ENCODE measurements around the gene RNF4.
"Not testable (repeated sequence)": the region's sequence is repeated elsewhere in the genome, so short reads cannot be mapped to it uniquely, and the experiment has no call there.

The RNF4 gene

DNA sequence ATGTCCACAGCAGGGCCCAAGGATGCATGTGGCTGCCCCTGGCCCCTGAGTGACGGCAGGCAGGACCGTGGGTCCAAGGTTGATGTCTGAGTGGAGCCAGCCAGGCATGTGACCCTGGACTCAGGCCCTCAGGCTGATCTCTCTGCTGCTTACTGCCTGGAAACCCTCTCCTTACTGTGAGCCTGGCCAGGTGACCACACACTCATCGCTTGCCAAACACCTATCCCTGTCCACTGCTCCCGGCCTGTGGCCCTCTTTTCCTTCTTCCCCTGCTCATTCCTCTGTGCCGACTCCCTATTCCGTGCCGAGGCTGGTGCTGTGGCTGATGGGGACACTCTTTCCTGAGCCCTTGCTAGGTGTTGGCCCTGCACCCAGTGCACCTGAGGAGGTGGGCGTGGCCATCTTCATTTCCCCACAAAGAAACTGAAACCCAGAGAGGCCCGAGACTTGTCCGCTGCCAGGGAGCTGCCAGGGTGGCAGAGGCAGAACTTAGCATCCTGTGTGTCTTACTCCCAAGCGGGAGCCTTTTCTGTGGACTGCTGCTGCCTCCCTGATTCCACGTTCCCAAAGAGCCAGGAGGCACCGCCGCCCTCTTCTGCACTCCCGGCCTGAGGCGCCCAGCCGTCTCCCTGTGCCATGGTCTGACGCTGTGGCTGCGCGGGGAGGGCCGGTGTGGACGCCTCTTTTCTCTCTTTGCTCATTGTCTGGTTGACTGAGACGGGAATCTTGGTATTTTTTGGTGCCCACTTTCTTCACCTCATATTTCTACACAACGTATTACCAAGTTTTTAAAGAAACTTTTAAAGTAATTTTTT, 11.2 kb upstream of the RNF4 start:
- DNase-seq (ENCODE audit: low read depth, low spot score) = no peak

DNA sequence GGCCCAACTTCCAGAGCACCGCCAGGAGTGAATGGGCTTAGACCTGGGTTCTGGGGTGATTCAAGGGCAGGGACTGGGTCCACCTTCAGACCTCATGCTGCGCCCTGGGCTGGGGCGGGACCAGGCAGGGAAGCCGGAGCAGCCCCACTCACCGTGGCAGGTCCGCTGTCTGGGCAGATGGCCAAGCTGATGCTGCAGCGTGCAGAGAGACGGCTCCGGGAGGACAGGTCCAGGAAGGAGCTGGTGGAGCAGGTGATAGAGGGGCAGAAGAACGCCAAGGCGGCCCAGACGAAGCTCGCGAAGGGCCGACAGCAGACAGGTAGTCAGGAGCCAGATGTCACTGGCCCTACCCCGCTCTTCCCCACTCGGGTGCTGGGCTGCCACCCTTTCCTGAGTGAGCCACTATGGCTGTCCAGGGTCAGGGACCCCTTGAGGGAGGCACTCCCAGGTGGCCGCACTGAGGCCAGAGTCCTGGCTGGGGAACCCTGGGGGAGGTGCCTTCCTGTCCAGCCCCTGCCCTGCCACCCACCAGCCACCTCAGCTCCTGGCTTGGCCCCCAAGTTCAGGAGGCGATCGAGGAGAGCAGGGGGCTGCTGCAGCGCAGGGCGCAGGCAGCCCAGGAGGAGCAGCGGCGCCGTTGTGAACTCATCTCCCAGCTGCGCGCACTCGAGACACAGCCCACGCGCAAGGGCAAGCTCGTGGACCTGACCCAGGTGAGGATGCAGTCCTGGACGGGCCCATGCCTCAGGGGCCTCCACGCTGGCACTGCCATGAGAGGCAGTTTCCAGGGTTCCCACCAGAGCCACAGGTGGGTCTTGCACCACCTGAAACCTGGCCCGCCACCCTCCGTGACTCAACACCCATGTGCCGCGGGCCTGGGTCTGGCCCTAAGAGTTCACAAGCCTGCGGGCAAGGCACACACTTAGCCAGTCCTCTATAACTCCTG, 10.1 kb upstream of the RNF4 start:
- DNase-seq (ENCODE audit: low read depth, low spot score) = no peak

DNA sequence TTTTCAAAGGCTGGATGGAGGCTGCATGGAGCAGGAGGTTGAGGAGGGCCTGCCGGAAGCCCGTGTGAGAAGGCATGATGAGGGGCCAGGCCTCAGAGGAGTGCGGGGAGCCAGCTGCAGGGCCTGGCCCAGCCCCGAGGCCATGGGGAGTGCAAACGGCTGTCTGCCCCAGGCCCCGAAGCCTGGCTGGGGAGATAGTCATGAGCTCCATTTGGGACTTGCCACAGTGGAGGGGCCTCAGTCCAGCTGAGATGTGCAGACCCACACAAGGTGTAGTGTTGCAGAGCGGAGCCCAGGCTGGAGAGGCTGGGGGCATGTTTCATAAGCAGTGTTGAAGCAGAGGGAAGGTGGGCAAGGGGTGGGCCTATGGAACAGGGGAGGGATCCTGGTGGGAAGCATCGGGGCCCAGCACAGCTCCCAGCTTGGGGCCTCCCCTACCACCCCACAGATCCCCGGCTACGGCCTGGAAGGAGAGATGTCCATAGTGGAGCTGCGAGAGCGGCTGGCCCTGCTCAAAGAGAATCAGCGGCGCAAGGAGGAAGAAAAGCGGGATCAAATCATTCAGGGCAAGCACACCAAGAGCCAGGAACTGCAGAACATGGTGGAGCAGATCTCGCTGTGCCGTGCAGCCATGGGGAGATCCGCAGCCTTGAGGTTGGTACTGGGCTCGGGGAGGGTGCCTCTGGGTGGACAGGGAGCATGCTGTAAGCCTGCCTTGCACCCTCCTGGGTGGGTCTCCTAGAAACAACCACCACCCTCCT, 9.1 kb upstream of the RNF4 start:
- no peak for DNase-seq (ENCODE audit: low read depth, low spot score)

DNA sequence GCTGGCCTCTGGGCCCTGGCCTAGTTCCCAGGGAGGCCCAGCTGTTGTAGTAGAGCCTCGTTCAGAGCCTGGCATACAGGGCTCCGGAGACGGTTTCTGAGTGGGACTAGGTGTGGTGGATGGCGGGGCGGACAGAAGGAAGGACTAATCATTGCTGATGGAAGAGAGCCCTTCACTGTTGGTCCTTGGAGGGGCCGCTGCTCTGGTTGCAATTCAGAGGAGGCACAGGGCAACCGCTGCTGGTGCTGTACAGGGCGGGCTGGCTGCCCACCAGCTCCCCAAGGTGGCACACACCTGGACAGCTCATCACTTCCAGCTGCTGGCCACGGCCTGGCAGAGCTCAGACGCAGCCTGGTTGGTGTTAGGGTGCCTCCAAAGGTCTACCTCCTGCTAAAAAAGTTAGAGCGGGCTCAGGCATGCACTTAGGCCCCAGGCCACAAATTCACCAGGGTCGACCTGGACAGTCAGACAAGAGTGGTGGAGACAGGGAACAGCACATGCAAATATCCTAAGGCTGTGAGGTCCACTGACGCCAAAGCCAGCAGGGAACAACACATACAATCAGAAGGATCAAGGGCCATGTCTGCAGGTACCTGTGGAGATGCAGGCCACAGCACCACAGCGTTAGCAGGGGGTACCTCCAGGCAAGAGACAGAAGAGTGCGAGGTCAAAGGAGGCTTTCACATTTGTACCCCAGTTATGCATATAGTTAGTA, 7.5 kb upstream of the RNF4 start:
- no peak for DNase-seq (ENCODE audit: low read depth, low spot score)

DNA sequence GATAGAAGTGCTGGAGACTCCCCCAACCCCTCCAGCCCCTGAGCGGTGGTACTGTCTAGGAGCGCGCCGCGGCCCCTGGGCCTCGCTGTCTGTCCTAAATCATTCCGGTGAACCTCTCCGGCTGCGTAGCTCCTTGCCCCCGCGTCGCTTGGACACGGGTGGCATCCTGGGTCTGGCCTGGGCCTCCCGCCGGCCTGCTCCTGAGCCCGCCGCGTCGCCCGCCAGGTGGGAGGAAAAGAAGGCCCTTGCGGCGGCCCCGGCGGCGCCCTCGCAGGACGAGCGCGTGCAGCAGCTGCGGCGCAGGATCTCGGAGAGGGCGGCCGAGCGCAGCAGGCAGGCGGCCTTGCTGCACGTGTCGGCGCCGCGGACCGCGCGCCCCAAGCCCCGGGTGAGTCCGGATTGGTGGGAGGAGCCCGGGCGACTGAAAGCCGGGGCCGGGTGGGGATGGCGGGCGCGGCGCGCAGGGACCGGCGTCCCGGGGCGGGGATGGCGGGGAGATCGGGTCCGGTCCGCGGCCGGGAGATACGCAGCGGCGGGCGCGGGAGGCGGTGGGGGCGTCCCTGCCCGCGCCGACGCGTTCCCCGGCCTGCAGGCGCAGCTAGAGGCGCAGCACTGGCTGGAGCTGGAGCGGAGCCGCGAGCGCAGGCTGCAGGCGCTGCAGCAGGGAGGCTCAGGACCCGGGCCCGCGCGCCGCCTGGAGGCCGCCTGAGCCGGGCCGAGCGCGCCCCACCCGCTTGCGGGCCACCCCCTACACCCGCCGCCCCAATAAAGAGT, 6.5 kb upstream of the RNF4 start:
- DNase-seq (ENCODE audit: low read depth, low spot score) = no peak

DNA sequence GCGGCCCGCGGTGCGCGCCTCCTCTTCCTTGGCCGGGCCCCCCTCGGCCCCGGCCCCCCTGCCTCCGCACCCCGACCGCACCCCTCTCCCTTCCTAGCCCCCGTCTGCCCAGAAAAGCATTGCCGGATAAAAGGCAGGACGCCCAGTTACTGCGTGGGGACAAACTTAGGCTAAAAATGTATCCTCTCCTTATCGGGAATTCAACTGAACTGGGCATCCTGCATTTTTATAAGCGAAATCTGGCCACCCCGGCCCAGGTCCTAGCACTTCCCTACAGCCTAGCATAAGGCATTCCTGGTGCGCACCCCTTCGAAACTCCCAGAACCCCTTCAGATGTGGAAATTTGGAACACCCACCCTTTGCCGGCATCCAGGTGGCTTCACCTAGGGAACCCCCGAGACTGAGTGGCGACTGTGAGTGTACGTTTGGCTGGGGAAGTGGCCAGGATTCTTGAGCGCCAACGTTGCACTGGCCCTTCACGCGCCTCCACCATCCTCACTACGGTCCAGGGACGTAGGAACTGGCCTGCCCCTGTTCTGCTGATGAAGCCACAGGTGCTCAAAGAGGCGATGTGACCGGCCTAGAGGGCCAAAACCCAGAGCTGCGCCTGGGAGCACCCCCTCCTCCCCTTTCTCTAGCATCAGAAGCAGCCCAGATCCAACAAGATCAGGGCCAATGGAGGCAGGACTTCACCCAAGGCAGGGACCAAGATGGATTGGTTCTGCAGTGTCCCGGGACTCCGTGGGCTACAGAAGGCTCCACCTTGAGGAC, 5.7 kb upstream of the RNF4 start:
- no peak for DNase-seq (ENCODE audit: low read depth, low spot score)

DNA sequence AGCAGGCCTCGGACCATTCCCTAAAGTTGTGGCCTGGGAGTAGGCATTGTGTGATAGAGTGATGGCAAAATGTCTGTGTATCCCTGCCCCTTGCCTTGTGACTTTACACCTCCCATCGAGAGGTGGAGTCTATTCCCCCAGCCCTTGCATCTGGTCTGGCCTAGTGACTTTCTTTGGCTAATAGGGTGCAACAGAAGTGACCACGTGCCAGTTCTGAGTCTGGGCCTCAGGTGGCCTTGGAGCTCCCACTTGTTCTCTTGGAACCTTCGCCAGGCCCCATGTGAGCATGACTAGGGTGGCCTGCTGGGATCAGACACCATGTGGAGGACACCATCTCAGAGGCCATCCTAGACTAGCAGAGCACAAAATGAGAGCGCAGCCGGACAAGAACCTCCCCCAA, 3.9 kb upstream of the RNF4 start:
- no peak for DNase-seq (ENCODE audit: low read depth, low spot score)

DNA sequence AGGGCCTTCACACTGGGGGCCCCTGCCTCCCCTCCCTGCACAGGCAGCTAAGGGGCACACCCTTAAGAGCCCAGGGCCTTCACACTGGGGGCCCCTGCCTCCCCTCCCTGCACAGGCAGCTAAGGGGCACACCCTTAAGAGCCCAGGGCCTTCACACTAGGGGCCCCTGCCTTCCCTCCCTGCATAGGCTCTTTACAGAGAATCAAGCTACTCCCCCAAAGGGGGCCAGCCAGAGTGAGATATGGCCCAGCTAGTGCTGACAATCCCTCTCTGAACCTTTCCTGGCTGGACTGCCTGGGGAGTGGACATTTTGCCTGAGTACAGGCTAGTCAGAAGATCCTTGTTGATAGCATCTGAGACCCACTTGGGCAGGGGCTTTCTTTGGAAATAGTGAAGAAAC, 3.4 kb upstream of the RNF4 start:
- not testable (repeated sequence) for DNase-seq (ENCODE audit: low read depth, low spot score)

DNA sequence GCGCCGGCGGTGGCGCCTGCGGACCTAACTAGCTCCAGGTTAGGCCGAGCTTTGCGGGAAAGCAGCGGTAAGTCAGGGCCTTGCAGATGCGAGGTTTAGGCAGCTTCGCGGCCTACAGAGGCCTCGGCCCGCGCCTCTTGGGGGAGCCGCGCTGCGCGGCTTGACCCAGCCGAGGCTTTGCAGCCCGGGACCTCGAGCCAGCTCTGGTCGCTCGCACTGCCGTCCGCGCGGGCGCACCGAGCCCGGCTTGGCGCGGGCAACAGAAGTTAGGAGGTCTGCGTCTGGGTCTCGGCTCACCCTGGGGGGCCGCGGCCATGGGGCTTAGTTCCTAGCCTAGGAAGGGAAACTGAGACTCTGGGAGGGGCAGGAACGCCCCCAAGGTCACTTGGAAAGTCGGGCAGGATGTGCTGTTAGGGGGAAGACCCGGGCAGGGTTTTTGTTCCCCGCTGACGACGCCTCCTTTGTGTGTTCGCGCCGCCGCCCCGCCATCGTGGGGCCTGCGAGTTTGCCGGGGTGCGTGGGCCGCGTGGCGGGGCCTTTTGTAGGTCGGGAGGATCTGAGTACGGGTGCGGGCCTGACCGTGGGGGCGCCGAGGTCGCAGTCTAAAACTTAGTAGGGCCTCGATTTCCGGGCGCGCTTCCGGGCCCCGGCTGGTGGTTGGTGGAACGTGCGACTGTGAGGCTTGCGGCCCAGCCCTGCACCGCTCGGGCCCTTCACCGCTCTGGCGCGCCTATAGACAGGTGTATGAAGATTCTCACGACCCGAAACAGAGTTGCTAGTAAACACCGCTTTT, 482 bp downstream of the RNF4 start:
- no peak for DNase-seq (ENCODE audit: low read depth, low spot score)

DNA sequence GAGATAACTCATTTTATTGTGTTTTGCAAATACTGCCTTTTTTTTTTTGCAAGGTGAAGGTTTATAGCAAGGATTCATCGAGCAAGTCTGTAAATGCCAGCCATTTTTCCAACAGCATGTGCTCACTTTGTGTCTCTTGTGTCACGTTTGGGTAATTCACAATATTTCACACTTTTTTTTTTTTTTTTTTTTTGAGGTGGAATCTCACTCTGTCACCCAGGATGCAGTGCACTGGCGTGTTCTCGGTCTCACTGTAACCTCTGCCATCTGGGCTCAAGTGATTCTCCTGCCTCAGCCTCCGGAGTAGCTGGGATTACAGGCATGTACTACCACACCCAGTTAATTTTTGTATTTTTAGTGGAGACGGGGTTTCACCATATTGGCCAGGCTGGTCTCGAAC, 1.9 kb downstream of the RNF4 start:
- no peak for DNase-seq (ENCODE audit: low read depth, low spot score)

DNA sequence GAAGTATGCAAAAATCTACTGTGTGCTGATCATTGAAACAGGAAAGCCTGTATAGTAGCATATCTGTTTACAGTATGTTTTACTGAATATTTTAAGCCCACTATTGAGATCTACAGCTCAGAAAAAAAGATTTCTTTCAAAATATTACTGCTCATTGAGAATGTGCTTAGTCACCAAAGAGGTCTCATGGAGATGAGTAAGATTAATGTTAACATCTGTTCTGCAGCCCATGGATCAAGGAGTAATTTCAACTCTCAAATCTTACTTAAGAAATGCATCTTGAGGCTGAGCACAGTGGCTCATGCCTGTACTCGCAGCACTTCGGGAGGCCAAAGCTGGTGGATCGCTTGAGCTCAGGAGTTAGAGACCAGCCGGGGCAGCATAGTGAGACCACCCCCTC, 3.3 kb downstream of the RNF4 start:
- no peak for DNase-seq (ENCODE audit: low read depth, low spot score)

DNA sequence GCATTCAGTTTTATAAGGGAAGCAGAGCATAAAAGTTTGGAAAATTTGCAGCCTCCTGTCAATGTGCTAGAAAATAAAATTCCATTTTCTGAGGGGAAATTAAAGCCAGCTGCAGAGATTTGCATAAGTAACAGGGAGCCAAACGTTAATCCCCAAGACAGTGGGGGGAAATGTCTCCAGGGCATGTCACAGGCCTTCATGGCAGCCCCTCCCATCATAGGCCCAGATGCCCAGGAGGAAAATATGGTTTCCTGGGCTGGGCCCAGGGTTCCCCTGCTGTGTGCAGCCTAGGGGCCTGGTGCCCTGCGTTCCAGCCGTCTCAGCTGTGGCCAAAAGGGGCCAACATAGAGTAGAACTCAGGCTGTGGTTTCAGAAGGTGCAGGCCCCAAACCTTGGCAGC, 9.3 kb downstream of the RNF4 start:
- no peak for DNase-seq (ENCODE audit: low read depth, low spot score)

DNA sequence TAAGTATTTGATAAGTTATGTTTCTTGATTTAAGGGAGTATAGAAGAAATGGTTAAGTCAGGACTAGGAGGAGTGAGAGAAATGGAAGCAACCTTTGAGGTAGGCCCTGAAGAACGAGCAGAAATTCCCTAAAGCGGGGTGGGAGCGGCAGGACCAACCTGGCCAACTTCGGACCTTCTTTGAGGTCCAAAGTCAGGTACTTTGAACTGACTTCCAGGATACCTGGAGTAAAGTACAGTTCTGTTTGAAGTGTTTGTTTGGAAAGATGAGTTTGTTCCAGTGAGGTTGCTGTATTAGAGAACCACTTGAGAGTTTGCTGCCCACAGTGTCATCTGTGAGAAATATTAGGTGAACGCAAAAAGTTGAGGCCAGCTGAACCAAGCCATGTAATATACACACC, 11.7 kb downstream of the RNF4 start:
- no peak for DNase-seq (ENCODE audit: low read depth, low spot score)

DNA sequence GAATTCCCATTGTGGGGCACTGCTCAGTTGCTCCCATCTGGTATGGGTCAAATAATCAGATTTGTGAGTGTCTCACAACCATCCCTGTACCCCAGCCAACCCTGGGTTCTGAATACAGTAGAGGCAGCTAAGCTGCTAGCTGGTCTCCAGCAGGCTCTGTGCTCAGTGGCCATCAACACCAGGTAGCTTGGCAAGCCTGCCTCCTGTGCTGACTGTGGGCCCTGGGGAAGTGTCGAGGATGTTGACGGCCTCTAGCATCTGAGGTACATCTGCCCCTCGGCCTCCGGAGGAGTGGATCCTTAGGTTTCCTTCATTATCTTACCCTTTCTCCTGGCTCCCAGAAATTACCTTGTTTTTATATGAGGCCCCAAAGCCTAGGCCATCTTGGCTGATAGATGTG, 13.3 kb downstream of the RNF4 start:
- DNase-seq (ENCODE audit: low read depth, low spot score) = no peak

DNA sequence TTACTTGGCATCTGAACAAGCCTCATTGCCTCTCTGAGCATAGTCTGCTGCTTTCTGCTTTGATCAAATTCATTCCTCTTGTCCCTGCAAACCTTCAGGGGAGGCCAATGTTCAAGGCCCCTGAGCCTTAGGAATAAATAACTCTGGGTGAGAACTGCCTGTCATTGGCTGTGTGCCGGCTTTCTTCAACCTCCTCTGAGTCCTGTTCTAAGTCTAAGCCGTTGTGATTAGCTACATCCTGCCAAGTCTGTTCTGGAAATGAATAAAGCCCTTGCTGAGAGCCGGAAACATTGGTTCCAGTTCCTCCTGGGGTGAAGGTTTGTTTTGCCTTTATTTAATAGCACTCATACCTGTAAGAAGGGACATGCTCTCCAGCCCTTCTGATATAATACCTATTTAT, 13.8 kb downstream of the RNF4 start:
- no peak for DNase-seq (ENCODE audit: low read depth, low spot score)

DNA sequence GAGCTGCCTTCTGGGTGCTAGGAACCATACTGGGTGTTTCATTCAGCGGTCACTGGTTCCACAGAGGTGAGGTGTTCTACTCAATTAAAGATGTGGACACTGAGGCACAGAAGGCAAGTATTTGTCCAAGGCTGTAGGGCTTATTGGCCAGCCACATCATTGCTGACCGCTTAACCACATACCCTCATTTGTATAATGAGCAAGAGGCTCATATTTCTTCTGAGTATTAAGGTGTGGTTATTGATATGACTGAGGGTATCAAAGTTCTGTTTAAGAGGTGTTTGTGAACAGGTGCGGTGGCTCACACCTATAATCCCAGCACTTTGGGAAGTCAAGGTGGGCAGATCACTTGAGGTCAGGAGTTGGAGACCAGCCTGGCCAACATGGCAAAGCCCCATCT, 14.3 kb downstream of the RNF4 start:
- no peak for DNase-seq (ENCODE audit: low read depth, low spot score)

DNA sequence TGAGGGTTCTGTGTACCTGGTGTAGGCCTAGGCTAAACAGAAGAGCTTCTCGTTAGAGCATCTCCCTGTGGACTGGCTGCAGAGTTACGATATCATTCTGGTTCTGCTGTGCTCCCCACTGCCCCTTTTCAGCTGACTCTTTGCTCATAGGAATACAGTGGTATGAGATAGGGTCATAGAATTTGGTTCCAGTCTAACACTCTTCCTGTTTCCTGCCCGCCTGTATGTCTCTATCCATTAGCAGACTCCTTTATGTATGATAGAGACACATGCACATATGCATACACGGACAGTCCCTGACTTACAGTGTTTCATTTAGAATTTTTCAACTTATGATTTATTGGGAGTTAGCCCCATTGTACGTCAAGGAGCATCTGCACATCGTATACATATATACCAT, 15.3 kb downstream of the RNF4 start:
- no peak for DNase-seq (ENCODE audit: low read depth, low spot score)

DNA sequence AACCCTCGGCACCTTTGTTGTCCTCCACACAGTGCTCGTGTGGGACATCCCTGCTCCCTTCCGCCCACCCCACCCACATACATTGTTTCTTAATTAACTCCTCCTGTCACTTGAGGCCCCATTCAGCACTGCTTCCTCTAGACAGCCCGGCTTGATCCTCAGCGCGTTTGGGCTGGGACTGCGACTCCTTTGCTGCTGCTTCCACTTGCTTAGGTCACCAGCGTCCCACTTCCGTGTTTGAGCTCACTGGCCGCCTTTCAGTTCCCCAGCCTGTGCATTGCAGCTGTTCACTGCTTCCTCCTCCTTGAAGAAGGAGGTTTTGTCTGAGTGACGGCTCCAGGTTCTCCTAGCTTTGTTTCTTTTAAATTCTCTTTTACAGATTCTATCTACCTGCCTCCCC, 16.1 kb downstream of the RNF4 start:
- DNase-seq (ENCODE audit: low read depth, low spot score) = no peak

DNA sequence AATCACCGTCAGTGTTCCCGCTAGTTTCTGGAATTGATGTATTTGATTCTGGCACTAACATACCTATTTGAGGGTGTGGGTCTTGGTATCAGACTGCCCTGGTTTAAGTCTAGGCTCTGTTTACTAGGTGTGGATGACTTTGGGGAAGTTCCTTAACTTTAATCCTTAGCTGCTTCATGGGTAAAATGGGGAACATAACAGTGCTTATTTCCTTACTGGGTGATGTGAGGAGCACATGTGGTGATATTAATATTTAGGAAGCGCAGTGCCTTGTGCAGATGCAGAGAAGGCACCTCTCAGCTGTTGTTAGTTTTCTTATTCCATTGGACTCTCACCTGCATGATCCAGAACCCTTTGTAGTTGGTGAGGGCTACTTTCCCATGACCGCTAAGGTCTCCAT, 17.1 kb downstream of the RNF4 start:
- DNase-seq (ENCODE audit: low read depth, low spot score) = no peak

All from brain pericyte (primary cell).